ENCODE measurements around the gene MSI2. TPM values are rescaled to one million over a fixed set of nuclear protein-coding genes. Genes with fewer than 3 reads are reported as not detected.

MSI2 gene
- total RNA-seq, 2 donors from 2014 or later: 53.1 to 74.0 TPM

- H3K36me3 ChIP-seq: no peaks in the 10 kb centered on the region
- H3K27me3 ChIP-seq (replicated peaks; ENCODE audit: insufficient read depth): no peaks in the 10 kb centered on the region
- DNase-seq (ENCODE audit: low spot score): no peak
- no peaks in the 10 kb centered on the region for H3K9me3 ChIP-seq
- H3K4me3 ChIP-seq: no peak overlapping the region
- no peak for TF ChIP-seq POLR2A (IDR thresholded peaks at IDR 0.05)
- TF ChIP-seq POLR2AphosphoS5 (IDR thresholded peaks at IDR 0.05): no peak
- no peak for TF ChIP-seq CTCF (IDR thresholded peaks at IDR 0.05)
- no peak overlapping the region for H3K27ac ChIP-seq
- no peaks in the 10 kb centered on the region for H3K4me1 ChIP-seq (replicated peaks)
- intact Hi-C loops (cut with DNase I): no loop called here
- 89% methylated on average over 6 of the region's 6 CpGs for WGBS
These were observed 21.2 kb upstream of the MSI2 start for GRCh38 chr17:57235124-57235523.

GRCh38 chr17:57236686-57237299 lies 19.5 kb upstream of the MSI2 start:
- intact Hi-C loops (cut with DNase I): no loop called here
- WGBS: 64% methylated on average over 5 of the region's 5 CpGs
- Histone ChIP-seq H3K27me3 (replicated peaks; ENCODE audit: insufficient read depth) (no peaks in the 10 kb centered on the region), H3K4me1 (replicated peaks) (no peaks in the 10 kb centered on the region), H3K27ac (no peak overlapping the region), H3K36me3 (no peaks in the 10 kb centered on the region), H3K4me3 (no peak overlapping the region), H3K9me3 (no peaks in the 10 kb centered on the region)
- TF ChIP-seq POLR2A (IDR thresholded peaks at IDR 0.05) (no peak), POLR2AphosphoS5 (IDR thresholded peaks at IDR 0.05) (no peak), CTCF (IDR thresholded peaks at IDR 0.05) (no peak)
- no peak for DNase-seq (ENCODE audit: low spot score)

- TF ChIP-seq POLR2AphosphoS5 (IDR thresholded peaks at IDR 0.05) (no peak), CTCF (IDR thresholded peaks at IDR 0.05) (no peak), POLR2A (IDR thresholded peaks at IDR 0.05) (no peak)
- no peaks in the 10 kb centered on the region for H3K9me3 ChIP-seq
- no peaks in the 10 kb centered on the region for H3K4me1 ChIP-seq (replicated peaks)
- 93% methylated on average over 3 of the region's 3 CpGs for WGBS
- no peak for DNase-seq (ENCODE audit: low spot score)
- no peaks in the 10 kb centered on the region for H3K36me3 ChIP-seq
- no peak overlapping the region for H3K27ac ChIP-seq
- H3K27me3 ChIP-seq (replicated peaks; ENCODE audit: insufficient read depth): no peaks in the 10 kb centered on the region
- no peak overlapping the region for H3K4me3 ChIP-seq
- intact Hi-C loops (cut with DNase I): loop anchor here (5.0 kb wide), 4 partner anchors 242 to 592 kb away; partner anchors contain the start of gene CCDC182
These were observed 15.7 kb upstream of the MSI2 start for GRCh38 chr17:57240648-57241047.

- intact Hi-C loops (cut with DNase I): loop anchor here (5.0 kb wide), 4 partner anchors 240 to 590 kb away; partner anchors contain the start of gene CCDC182
- H3K36me3 ChIP-seq: no peaks in the 10 kb centered on the region
- H3K27me3 ChIP-seq (replicated peaks; ENCODE audit: insufficient read depth): no peaks in the 10 kb centered on the region
- 61% methylated on average over 7 of the region's 7 CpGs for WGBS
- H3K4me3 ChIP-seq: no peak overlapping the region
- H3K4me1 ChIP-seq (replicated peaks): no peaks in the 10 kb centered on the region
- no peak for DNase-seq (ENCODE audit: low spot score)
- no peak for TF ChIP-seq CTCF (IDR thresholded peaks at IDR 0.05)
- TF ChIP-seq POLR2A (IDR thresholded peaks at IDR 0.05): no peak
- no peak for TF ChIP-seq POLR2AphosphoS5 (IDR thresholded peaks at IDR 0.05)
- H3K27ac ChIP-seq: no peak overlapping the region
- no peaks in the 10 kb centered on the region for H3K9me3 ChIP-seq
These were observed 14.2 kb upstream of the MSI2 start for GRCh38 chr17:57242148-57242547.

GRCh38 chr17:57243171-57243622 lies 13.1 kb upstream of the MSI2 start:
- 31% methylated on average over 13 of the region's 13 CpGs for WGBS
- no peak overlapping the region for H3K4me3 ChIP-seq
- no peaks in the 10 kb centered on the region for H3K9me3 ChIP-seq
- H3K36me3 ChIP-seq: no peaks in the 10 kb centered on the region
- no peaks in the 10 kb centered on the region for H3K27me3 ChIP-seq (replicated peaks; ENCODE audit: insufficient read depth)
- DNase-seq (ENCODE audit: low spot score): peak; percentile 61
- H3K4me1 ChIP-seq (replicated peaks): no peaks in the 10 kb centered on the region
- TF ChIP-seq POLR2AphosphoS5 (IDR thresholded peaks at IDR 0.05): peak; percentile 47
- no peak for TF ChIP-seq POLR2A (IDR thresholded peaks at IDR 0.05)
- TF ChIP-seq CTCF (IDR thresholded peaks at IDR 0.05): peak; percentile 95 to 99 (median 98)
- intact Hi-C loops (cut with DNase I): loop anchor here (5.0 kb wide), 4 partner anchors 239 to 589 kb away; partner anchors contain the start of gene CCDC182
- no peak overlapping the region for H3K27ac ChIP-seq
